CD4-positive, alpha-beta T cell (primary cell): ENCODE results near the gene BMF. TPM values are rescaled to one million over a fixed set of nuclear protein-coding genes. Genes with fewer than 3 reads are reported as not detected.

Experiments used
- ATAC-seq: fragments of 200-7000 bp; cut with Tn5 transposase; one replicate; pipeline ENCODE4 v1.10.0; 2022; ENCODE audit warnings: mild to moderate bottlenecking; ENCODE audit not compliant: poor library complexity
- CTCF ChIA-PET: fragments of 350-600 bp; sonication (Branson Sonifier 250); formaldehyde crosslinking; loops from one replicate; lab custom pipeline; 2021; ENCODE audit warnings: antibody characterized with exemption, inconsistent platforms; lab: Charles Lee
- POLR2A ChIA-PET: fragments of 350-600 bp; sonication (Branson Sonifier 250); formaldehyde crosslinking; loops from one replicate; lab custom pipeline; 2021; ENCODE audit warnings: antibody characterized with exemption, inconsistent platforms; lab: Charles Lee
- DNase-seq, 14 experiments: peaks; one replicate each; pipeline ENCODE4 v3.0.0-alpha.2; 2013 to 2020; ENCODE audit warnings: mixed read lengths in 2 of 14
- H3K27ac ChIP-seq, 2 donors: one replicate each; pipeline versions ENCODE4 v1.5.1 to v1.7.0; 2013; ENCODE audit warnings: low read length in 2 of 2, low read depth in 1 of 2, mild to moderate bottlenecking in 1 of 2
- H3K27me3 ChIP-seq, 2 experiments: 1 replicate in 1 of 2; 2 replicates in 1 of 2; pipeline versions ENCODE4 v1.6.1 to v1.7.0; 2013; ENCODE audit warnings: low read length in 2 of 2, control low read depth in 1 of 2, mild to moderate bottlenecking in 1 of 2, moderate library complexity in 1 of 2; ENCODE audit not compliant: insufficient read depth in 2 of 2, control insufficient read depth in 1 of 2
- H3K36me3 ChIP-seq: one replicate; pipeline ENCODE4 v1.6.1; 2013; ENCODE audit warnings: low read length, control low read depth; ENCODE audit not compliant: insufficient read depth
- H3K4me1 ChIP-seq: one replicate; pipeline ENCODE4 v1.6.1; 2013; ENCODE audit warnings: low read length, control low read depth; ENCODE audit not compliant: insufficient read depth
- H3K4me3 ChIP-seq: one replicate; pipeline ENCODE4 v1.5.1; 2013; ENCODE audit warnings: mild to moderate bottlenecking, low read length, moderate library complexity
- H3K9me3 ChIP-seq, 2 experiments: 1 replicate in 1 of 2; 2 replicates in 1 of 2; pipeline versions ENCODE4 v1.6.1 to v1.7.0; 2013; ENCODE audit warnings: low read length in 2 of 2, mild to moderate bottlenecking in 2 of 2, control low read depth in 1 of 2, moderate library complexity in 1 of 2; ENCODE audit not compliant: control insufficient read depth in 1 of 2, insufficient read depth in 1 of 2
- H3K27ac Mint-ChIP-seq: one replicate; pipeline ENCODE4 v1.8.0; 2020; ENCODE audit warnings: mixed read lengths
- H3K27me3 Mint-ChIP-seq: one replicate; pipeline ENCODE4 v1.8.0; 2021; ENCODE audit warnings: mixed read lengths
- H3K36me3 Mint-ChIP-seq: one replicate; pipeline ENCODE4 v1.8.0; 2021; ENCODE audit warnings: low read depth, mixed read lengths
- H3K4me1 Mint-ChIP-seq: one replicate; pipeline ENCODE4 v1.8.0; 2021; ENCODE audit warnings: low read depth, mixed read lengths
- H3K4me3 Mint-ChIP-seq: one replicate; pipeline ENCODE4 v1.8.0; 2020; ENCODE audit warnings: mild to moderate bottlenecking, mixed read lengths
- H3K9me3 Mint-ChIP-seq: one replicate; pipeline ENCODE4 v1.8.0; 2020; ENCODE audit warnings: mixed read lengths
- intact Hi-C, 2 experiments: fragments of 100-400 bp; cut with DNase I in 1 of 2; cut with micrococcal nuclease in 1 of 2; formaldehyde crosslinking; loops; one replicate each; pipeline versions ENCODE4 v1.15.1 to v1.9.0; 2023 to 2025; cut with DNase I, micrococcal nuclease
- total RNA-seq, 174 experiments: library from RNA in 2 of 174; stranded (reverse) in 2 of 174; gene quantifications; one replicate each; pipeline ENCODE4 v1.2.3 and lab custom pipeline; 2021 to 2026
- TF ChIP-seq, protein P1 (sequence below): fragments of 200-600 bp; IDR thresholded peaks from one replicate; pipeline ENCODE4 v1.8.0; 2022; ENCODE audit warnings: antibody characterized with exemption, mild to moderate bottlenecking

Gene BMF
- total RNA-seq, 2 experiments from 2014 or later: 13.5 to 13.9 TPM

DNA sequence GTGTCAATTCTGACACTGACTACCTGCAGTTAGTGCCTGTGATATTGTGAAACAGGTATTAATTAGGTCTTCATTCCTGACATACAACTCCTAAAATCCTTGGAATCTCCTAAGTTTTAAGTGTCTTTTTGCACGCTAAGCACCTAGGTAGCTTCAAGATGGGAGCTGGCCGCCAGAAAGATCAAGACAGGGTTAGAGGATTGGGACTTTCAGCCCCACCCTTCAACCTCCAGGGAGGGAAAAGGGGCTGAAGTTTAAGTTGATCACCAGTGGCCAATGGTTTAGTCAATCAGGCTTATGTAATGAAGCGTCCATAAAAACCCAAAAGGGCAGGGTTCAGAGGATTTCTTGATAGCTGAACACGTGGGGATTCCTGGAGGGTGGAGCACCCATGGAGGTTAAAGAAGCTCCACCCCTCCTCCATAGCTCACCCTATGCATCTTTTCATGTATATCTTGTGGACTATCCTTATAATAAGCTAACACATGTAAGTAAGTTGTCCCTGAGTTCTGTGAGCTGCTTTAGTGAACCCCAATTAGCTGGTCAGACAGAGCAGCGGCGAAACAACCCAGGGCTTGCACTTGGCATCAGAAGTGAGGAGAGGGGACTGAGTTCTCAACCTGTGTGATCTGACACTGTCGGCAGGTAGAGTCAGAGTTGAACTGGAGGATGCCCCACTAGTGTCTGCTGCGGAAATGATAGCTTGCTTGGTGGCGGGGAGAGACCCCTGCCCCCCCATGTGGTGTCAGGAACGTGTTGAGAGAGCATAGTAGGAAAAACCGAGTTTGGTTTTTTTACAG lies 56.9 kb downstream of the BMF start:
- H3K36me3 Mint-ChIP-seq: no peaks in the 10 kb centered on the region
- ATAC-seq (no peak), DNase-seq (no peak)
- no peak overlapping the region for H3K27ac ChIP-seq
- no peaks in the 10 kb centered on the region for H3K27me3 ChIP-seq
- ChIA-PET CTCF (no interaction called here), POLR2A (no interaction called here)
- H3K4me1 Mint-ChIP-seq: peaks cover 89% of the 10 kb centered on the region
- intact Hi-C loops: no loop called here
- TF ChIP-seq, protein P1, sequence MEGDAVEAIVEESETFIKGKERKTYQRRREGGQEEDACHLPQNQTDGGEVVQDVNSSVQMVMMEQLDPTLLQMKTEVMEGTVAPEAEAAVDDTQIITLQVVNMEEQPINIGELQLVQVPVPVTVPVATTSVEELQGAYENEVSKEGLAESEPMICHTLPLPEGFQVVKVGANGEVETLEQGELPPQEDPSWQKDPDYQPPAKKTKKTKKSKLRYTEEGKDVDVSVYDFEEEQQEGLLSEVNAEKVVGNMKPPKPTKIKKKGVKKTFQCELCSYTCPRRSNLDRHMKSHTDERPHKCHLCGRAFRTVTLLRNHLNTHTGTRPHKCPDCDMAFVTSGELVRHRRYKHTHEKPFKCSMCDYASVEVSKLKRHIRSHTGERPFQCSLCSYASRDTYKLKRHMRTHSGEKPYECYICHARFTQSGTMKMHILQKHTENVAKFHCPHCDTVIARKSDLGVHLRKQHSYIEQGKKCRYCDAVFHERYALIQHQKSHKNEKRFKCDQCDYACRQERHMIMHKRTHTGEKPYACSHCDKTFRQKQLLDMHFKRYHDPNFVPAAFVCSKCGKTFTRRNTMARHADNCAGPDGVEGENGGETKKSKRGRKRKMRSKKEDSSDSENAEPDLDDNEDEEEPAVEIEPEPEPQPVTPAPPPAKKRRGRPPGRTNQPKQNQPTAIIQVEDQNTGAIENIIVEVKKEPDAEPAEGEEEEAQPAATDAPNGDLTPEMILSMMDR: no peak
- H3K27ac Mint-ChIP-seq: no peak overlapping the region
- no peak overlapping the region for H3K4me3 Mint-ChIP-seq
- H3K4me3 ChIP-seq: no peak overlapping the region
- no peaks in the 10 kb centered on the region for H3K9me3 ChIP-seq
- no peaks in the 10 kb centered on the region for H3K36me3 ChIP-seq
- no peaks in the 10 kb centered on the region for H3K27me3 Mint-ChIP-seq
- peaks cover 71% of the 10 kb centered on the region for H3K4me1 ChIP-seq
- H3K9me3 Mint-ChIP-seq: no peaks in the 10 kb centered on the region

DNA sequence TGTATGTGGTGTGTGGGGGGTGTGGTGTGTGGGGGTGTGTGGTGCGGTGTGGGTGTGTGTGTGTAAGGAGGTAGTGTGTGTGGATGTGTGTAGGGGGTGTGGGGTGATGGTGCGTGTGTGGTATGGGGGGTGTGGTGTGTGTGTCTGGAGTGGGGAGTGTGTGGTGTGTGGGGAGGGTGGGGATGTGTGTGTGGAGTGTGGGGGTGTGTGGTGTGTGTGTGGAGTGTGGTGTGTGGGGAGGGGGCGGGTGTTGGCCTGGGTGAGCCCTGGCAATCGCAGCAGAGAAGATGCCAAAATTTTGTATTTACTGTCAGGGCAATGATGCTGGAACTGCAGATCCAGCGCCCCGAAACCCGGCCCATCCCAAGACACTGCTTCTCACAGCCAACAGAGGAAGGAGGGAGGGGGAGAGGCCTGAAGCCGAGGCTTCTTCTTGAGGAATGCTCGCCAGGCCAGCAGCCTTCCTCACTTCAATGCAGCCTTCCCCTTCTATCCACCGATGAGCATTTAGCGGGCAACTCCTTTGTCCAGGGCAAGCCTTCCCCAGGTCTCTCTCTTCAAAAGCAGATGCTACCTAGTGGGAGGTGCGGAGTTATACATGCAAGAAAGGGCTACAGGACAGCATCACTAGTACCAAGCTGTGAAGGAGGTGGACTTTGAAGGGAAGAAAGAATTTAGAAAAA lies 57.8 kb downstream of the BMF start:
- H3K9me3 Mint-ChIP-seq: no peaks in the 10 kb centered on the region
- peaks cover 88% of the 10 kb centered on the region for H3K4me1 Mint-ChIP-seq
- H3K27ac ChIP-seq: no peak overlapping the region
- no peaks in the 10 kb centered on the region for H3K27me3 ChIP-seq
- H3K4me1 ChIP-seq: peaks cover 71% of the 10 kb centered on the region
- ChIA-PET CTCF (no interaction called here), POLR2A (no interaction called here)
- no peaks in the 10 kb centered on the region for H3K36me3 Mint-ChIP-seq
- intact Hi-C loops: no loop called here
- TF ChIP-seq, protein P1: no peak
- H3K27me3 Mint-ChIP-seq: no peaks in the 10 kb centered on the region
- ATAC-seq: no peak
- H3K36me3 ChIP-seq: no peaks in the 10 kb centered on the region
- no peak overlapping the region for H3K27ac Mint-ChIP-seq
- H3K4me3 Mint-ChIP-seq: no peak overlapping the region
- no peak overlapping the region for H3K4me3 ChIP-seq
- DNase-seq: no peak
- H3K9me3 ChIP-seq: no peaks in the 10 kb centered on the region

DNA sequence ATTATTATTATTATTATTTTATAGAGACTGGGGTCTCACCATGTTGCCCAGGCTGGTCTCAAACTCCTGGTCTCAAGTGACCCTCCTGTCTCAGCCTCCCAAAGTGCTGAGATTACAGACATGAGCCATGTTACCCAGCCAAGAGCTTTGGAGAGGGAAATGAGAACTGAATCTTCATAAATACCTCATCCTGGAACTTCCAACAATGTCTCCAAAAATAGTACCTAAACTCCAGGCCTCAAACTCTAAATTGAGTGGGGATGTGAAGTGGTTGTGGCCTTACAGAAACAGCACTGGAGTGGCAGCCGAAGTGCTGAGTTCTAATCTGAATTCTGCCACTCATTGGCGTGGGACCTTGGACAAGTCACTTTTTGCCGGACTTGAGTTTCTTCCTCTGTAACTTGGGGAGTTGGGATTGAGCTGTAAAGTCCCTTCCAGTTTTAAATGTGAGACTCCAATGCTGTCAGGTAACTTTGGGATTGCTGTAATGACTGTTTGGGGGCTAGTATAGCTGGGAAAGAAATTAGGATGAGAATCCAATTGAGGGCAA lies 59.7 kb downstream of the BMF start:
- intact Hi-C loops: loop anchor here in 1 of 2 experiments (5.0 to 10.0 kb wide), 2 partner anchors 168 to 264 kb away; partner anchors contain the start of gene FSIP1
- ATAC-seq (no peak), DNase-seq (no peak)
- TF ChIP-seq, protein P1: no peak
- no peaks in the 10 kb centered on the region for H3K36me3 Mint-ChIP-seq
- POLR2A ChIA-PET: interaction anchor here (1.2 to 5.7 kb wide), 7 partner anchors 10 to 259 kb away, joined by 3 to 53 read pairs (median 7); partner anchors contain the start of genes BMF and SRP14
- peaks cover 64% of the 10 kb centered on the region for H3K4me1 ChIP-seq
- H3K4me3 Mint-ChIP-seq: peak overlapping the region; percentile 2
- H3K36me3 ChIP-seq: no peaks in the 10 kb centered on the region
- peak overlapping the region in 1 of 2 donors; percentile 71 for H3K27ac ChIP-seq
- H3K27ac Mint-ChIP-seq: peak overlapping the region; percentile 88
- no peaks in the 10 kb centered on the region for H3K27me3 ChIP-seq
- no peaks in the 10 kb centered on the region for H3K9me3 ChIP-seq
- H3K4me1 Mint-ChIP-seq: peaks cover 84% of the 10 kb centered on the region
- no peaks in the 10 kb centered on the region for H3K9me3 Mint-ChIP-seq
- H3K27me3 Mint-ChIP-seq: no peaks in the 10 kb centered on the region
- H3K4me3 ChIP-seq: no peak overlapping the region
- CTCF ChIA-PET: interaction anchor here (1.2 to 7.1 kb wide), 5 partner anchors 10 to 230 kb away, joined by 3 to 67 read pairs (median 6); partner anchors contain the start of genes BMF and SRP14
